Naive thymus-derived CD4-positive, alpha-beta T cell (primary cell): ENCODE data around the gene STX4. TPM values are rescaled to one million over a fixed set of nuclear protein-coding genes. Genes with fewer than 3 reads are reported as not detected.
"Not testable (repeated sequence)": the region's sequence is repeated elsewhere in the genome, so short reads cannot be mapped to it uniquely, and the experiment has no call there.

Experiments used
- ATAC-seq: fragments of 150-1000 bp; cut with Tn5 transposase; 2 replicates; pipeline ENCODE4 v1.10.0; 2021; ENCODE audit warnings: mild to moderate bottlenecking, moderate library complexity
- CTCF ChIA-PET: fragments of 350-600 bp; sonication (Branson Sonifier 250); formaldehyde crosslinking; loops from one replicate; lab custom pipeline; 2021; ENCODE audit warnings: antibody characterized with exemption; lab: Charles Lee
- POLR2A ChIA-PET: fragments of 350-600 bp; sonication (Branson Sonifier 250); formaldehyde crosslinking; loops from one replicate; lab custom pipeline; 2021; ENCODE audit warnings: antibody characterized with exemption, inconsistent platforms; lab: Charles Lee
- DNase-seq, 9 donors: peaks; one replicate each; pipeline versions ENCODE4 v3.0.0 to v3.0.0-alpha.2; 2020 to 2022; ENCODE audit warnings: mixed read lengths in 1 of 9
- H3K27ac ChIP-seq: one replicate; pipeline ENCODE4 v1.7.0; 2013; ENCODE audit warnings: mild to moderate bottlenecking, low read depth, low read length, moderate library complexity
- H3K27me3 ChIP-seq, 2 donors: one replicate each; pipeline ENCODE4 v1.7.0; 2013; ENCODE audit warnings: low read length in 2 of 2, mild to moderate bottlenecking in 2 of 2, moderate library complexity in 2 of 2; ENCODE audit not compliant: control insufficient read depth in 2 of 2, insufficient read depth in 2 of 2
- H3K36me3 ChIP-seq, 3 experiments: 1 replicate in 2 of 3; 2 replicates in 1 of 3; pipeline ENCODE4 v1.7.0; 2013; ENCODE audit warnings: low read length in 3 of 3, mild to moderate bottlenecking in 3 of 3, moderate library complexity in 1 of 3; ENCODE audit not compliant: insufficient read depth in 3 of 3, control insufficient read depth in 2 of 3
- H3K4me1 ChIP-seq, 2 donors: one replicate each; pipeline ENCODE4 v1.7.0; 2013; ENCODE audit warnings: low read length in 2 of 2, mild to moderate bottlenecking in 2 of 2, moderate library complexity in 1 of 2; ENCODE audit not compliant: control insufficient read depth in 2 of 2, insufficient read depth in 2 of 2
- H3K4me3 ChIP-seq: 2 replicates; pipeline ENCODE4 v1.7.0; 2013; ENCODE audit warnings: mild to moderate bottlenecking, low read length
- H3K9me3 ChIP-seq, 3 experiments: 1 replicate in 2 of 3; 2 replicates in 1 of 3; pipeline ENCODE4 v1.7.0; 2013; ENCODE audit warnings: low read length in 3 of 3; ENCODE audit not compliant: control insufficient read depth in 2 of 3
- H3K27ac Mint-ChIP-seq, 9 donors: one replicate each; pipeline ENCODE4 v1.8.0; 2020 to 2022; ENCODE audit warnings: mixed read lengths in 9 of 9, mild to moderate bottlenecking in 8 of 9, moderate library complexity in 5 of 9, inconsistent platforms in 2 of 9
- H3K27me3 Mint-ChIP-seq, 5 donors: one replicate each; pipeline ENCODE4 v1.8.0; 2021 to 2022; ENCODE audit warnings: mixed read lengths in 5 of 5, mild to moderate bottlenecking in 1 of 5
- H3K36me3 Mint-ChIP-seq, 5 donors: one replicate each; pipeline ENCODE4 v1.8.0; 2020 to 2022; ENCODE audit warnings: mixed read lengths in 5 of 5, mild to moderate bottlenecking in 3 of 5, inconsistent platforms in 1 of 5
- H3K4me1 Mint-ChIP-seq, 7 donors: one replicate each; pipeline ENCODE4 v1.8.0; 2020 to 2022; ENCODE audit warnings: mixed read lengths in 7 of 7, mild to moderate bottlenecking in 3 of 7, inconsistent platforms in 1 of 7
- H3K4me3 Mint-ChIP-seq, 10 donors: one replicate each; pipeline ENCODE4 v1.8.0; 2020 to 2022; ENCODE audit warnings: mild to moderate bottlenecking in 10 of 10, mixed read lengths in 10 of 10, moderate library complexity in 6 of 10, inconsistent platforms in 2 of 10
- H3K9me3 Mint-ChIP-seq, 11 donors: one replicate each; pipeline ENCODE4 v1.8.0; 2020 to 2022; ENCODE audit warnings: mixed read lengths in 11 of 11, mild to moderate bottlenecking in 4 of 11, inconsistent platforms in 1 of 11, moderate library complexity in 1 of 11
- intact Hi-C, 2 donors: fragments of 100-400 bp; cut with micrococcal nuclease; formaldehyde crosslinking; loops; one replicate each; pipeline ENCODE4 v1.15.1; 2023
- polyA plus RNA-seq, 2 donors: library from polyadenylated mRNA; unstranded; fragments of 300-500 nt; fragmentation: Illumina TruSeq; gene quantifications; one replicate each; pipeline ENCODE4 v1.2.3, GENCODE V29; 2021
- total RNA-seq, 6 experiments: library from RNA in 5 of 6; stranded (reverse) in 5 of 6; gene quantifications; 1 replicate in 5 of 6; 2 replicates in 1 of 6; pipeline ENCODE4 v1.2.3 and lab custom pipeline; 2021 to 2026

The STX4 gene
- total and polyA plus RNA-seq, 7 experiments from 2014 or later = 23.1 to 114 (median 84.0) TPM

DNA sequence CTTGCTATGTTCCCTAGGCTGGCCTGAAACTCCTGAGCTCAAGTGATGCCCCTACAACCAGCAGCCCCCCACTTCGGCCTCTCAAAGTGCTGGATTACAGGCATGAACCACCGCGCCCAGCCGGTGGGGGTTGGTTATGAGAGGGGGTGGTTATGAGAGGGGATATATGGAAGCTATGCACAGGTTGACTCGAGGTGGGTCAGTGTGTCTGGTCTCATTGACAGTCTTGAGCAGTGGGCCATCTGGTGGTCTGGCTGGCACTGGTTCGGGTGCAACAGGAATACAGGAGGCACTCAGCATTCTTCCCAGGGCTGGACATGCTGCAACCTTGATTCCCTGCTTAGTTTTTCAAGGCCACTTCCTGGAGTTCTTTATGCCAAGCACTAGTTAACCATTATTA, 17.3 kb upstream of the STX4 start:
- Histone ChIP-seq H3K9me3 (no peaks in the 10 kb centered on the region), H3K27ac (no peak overlapping the region), H3K4me3 (no peak overlapping the region), H3K27me3 (no peaks in the 10 kb centered on the region), H3K36me3 (no peaks in the 10 kb centered on the region), H3K4me1 (peaks cover 2 to 4% of the 10 kb centered on the region in 2 donors)
- ChIA-PET POLR2A (no interaction called here), CTCF (no interaction called here)
- no peaks in the 10 kb centered on the region for H3K36me3 Mint-ChIP-seq
- DNase-seq (no peak), ATAC-seq (no peak)
- intact Hi-C loops = no loop called here
- H3K9me3 Mint-ChIP-seq = no peaks in the 10 kb centered on the region
- no peak overlapping the region for H3K4me3 Mint-ChIP-seq
- peaks cover 0 to 17% (median 16%) of the 10 kb centered on the region in 7 donors for H3K4me1 Mint-ChIP-seq
- peaks cover 0 to 36% (median 22%) of the 10 kb centered on the region in 5 donors for H3K27me3 Mint-ChIP-seq
- H3K27ac Mint-ChIP-seq = no peak overlapping the region

DNA sequence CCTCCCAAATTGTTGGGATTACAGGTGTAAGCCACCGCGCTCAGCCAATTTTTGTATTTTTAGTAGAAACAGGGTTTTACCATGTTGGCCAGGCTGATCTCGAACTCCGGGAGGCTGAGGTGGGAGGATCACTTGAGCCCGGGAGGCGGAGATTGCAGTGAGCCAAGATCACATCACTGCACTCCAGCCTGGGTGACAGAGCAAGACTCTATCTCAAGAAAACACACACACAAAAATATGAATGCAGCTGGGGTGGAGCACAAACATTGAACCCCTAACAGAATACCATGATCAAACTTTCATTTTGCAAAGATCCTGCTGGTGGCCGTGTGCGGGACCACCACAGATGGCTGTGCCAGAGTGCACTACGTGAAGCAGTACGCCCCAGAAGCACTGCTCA, 15.6 kb upstream of the STX4 start:
- H3K27me3 ChIP-seq, H3K27ac ChIP-seq, POLR2A ChIA-PET, H3K4me3 ChIP-seq, H3K9me3 ChIP-seq, H3K4me3 Mint-ChIP-seq, DNase-seq, H3K36me3 ChIP-seq, CTCF ChIA-PET, H3K36me3 Mint-ChIP-seq, H3K9me3 Mint-ChIP-seq, intact Hi-C loops, H3K4me1 ChIP-seq, H3K27ac Mint-ChIP-seq, ATAC-seq: not testable (repeated sequence)
- peaks cover 0 to 10% (median 5%) of the 10 kb centered on the region in 7 donors for H3K4me1 Mint-ChIP-seq
- H3K27me3 Mint-ChIP-seq = peaks cover 0 to 19% (median 12%) of the 10 kb centered on the region in 5 donors

DNA sequence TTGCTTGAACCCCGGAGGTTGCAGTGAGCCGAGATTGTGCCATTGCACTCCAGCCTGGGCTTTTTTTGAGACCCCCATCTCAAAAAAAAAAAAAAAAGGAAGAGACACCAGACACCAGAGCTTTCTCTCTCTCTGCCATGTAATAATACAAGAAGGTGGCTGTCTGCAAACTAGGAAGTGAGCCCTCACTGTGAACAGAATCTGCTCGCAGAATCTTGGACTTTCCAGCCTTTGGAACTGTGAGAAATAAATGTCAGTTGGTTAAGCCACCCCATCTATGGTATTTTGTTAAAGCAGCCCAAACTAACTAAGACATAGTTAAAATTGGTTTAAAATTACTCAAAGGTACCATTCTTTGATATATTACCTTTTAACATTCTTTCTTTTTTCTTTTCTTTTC, 12.8 kb upstream of the STX4 start:
- intact Hi-C loops = no loop called here
- H3K36me3 ChIP-seq = no peaks in the 10 kb centered on the region
- Mint-ChIP-seq H3K9me3 (no peaks in the 10 kb centered on the region), H3K27me3 (peaks cover 0 to 3% (median 0%) of the 10 kb centered on the region in 5 donors), H3K36me3 (peaks cover 0 to 4% (median 0%) of the 10 kb centered on the region in 5 donors), H3K27ac (no peak overlapping the region), H3K4me1 (peaks cover 0 to 10% (median 0%) of the 10 kb centered on the region in 7 donors), H3K4me3 (no peak overlapping the region)
- ChIA-PET POLR2A (interaction anchor here (0.6 to 0.7 kb wide), 3 partner anchors 14 to 489 kb away, joined by 3 to 4 read pairs (median 3); no protein-coding TSS in a partner anchor), CTCF (interaction anchor here (0.7 kb wide), 1 partner anchor 889 kb away, joined by 3 read pairs; no protein-coding TSS in a partner anchor)
- H3K27me3 ChIP-seq = no peaks in the 10 kb centered on the region
- H3K9me3 ChIP-seq = no peaks in the 10 kb centered on the region
- no peaks in the 10 kb centered on the region for H3K4me1 ChIP-seq
- DNase-seq (no peak), ATAC-seq (no peak)
- H3K27ac ChIP-seq = no peak overlapping the region
- no peak overlapping the region for H3K4me3 ChIP-seq

DNA sequence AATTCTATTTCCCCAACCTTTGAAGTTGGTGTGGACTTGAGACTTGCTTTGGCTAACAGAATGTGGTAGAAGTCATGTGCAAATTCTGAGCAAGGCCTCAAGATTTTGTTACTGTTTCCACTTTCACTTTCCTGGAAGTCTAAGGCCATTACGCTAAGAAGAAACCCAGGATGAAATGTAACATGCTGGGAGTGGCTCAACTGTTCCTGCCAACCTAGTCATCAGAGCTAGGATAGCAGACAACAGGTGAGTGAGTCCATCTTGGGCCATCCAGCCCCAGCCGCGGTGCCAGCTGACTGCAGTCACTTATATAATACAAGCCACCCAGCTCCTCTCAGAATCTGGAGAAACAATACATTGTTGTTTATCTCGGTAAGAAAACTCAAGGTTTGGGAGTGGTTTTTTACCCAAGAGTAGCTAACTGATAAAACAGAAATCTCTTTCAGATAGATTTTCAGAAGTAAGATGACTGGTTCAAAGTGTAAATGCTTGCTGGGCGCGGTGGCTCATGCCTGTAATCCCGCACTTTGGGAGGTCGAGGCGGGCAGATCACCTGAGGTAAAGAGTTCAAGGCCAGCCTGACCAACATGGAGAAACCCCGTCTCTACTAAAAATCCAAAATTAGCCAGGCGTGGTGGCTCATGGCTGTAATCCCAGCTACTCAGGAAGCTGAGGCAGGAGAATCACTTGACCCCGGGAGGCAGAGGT, 10.7 kb upstream of the STX4 start:
- ChIA-PET POLR2A (interaction anchor here (0.5 to 0.9 kb wide), 2 partner anchors 16 to 74 kb away, joined by 3 read pairs; no protein-coding TSS in a partner anchor), CTCF (no interaction called here)
- peaks cover 0 to 4% (median 0%) of the 10 kb centered on the region in 5 donors for H3K36me3 Mint-ChIP-seq
- Histone ChIP-seq H3K4me1 (no peaks in the 10 kb centered on the region), H3K9me3 (no peaks in the 10 kb centered on the region), H3K4me3 (no peak overlapping the region), H3K27ac (no peak overlapping the region), H3K27me3 (no peaks in the 10 kb centered on the region), H3K36me3 (no peaks in the 10 kb centered on the region)
- H3K9me3 Mint-ChIP-seq = peaks cover 0 to 2% (median 0%) of the 10 kb centered on the region in 11 donors
- DNase-seq (no peak), ATAC-seq (no peak)
- H3K4me3 Mint-ChIP-seq = peak overlapping the region in 1 of 10 donors; percentile 17
- peaks cover 0 to 10% (median 0%) of the 10 kb centered on the region in 7 donors for H3K4me1 Mint-ChIP-seq
- no peaks in the 10 kb centered on the region for H3K27me3 Mint-ChIP-seq
- H3K27ac Mint-ChIP-seq = peak overlapping the region in 1 of 9 donors; percentile 79
- intact Hi-C loops = no loop called here

DNA sequence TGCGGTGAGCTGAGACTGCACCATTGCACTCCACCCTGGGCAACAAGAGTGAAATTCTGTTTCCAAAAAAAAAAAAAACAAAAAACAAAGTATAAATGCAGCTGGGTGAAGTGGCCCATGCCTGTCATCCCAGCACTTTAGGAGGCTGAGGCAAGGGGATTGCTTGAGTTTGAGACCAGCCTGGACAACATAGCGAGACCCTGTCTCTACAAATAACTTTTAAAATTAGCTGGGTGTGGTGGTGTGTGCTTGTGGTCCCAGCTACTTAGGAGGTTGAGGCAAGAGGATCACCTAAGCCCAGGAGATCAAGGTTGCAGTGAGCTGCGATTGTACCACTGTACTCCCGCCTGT, 10.1 kb upstream of the STX4 start:
- ATAC-seq = no peak
- POLR2A ChIA-PET = interaction anchor here (0.5 to 0.9 kb wide), 3 partner anchors 16 to 178 kb away, joined by 3 read pairs; no protein-coding TSS in a partner anchor
- H3K27me3 ChIP-seq = no peaks in the 10 kb centered on the region

DNA sequence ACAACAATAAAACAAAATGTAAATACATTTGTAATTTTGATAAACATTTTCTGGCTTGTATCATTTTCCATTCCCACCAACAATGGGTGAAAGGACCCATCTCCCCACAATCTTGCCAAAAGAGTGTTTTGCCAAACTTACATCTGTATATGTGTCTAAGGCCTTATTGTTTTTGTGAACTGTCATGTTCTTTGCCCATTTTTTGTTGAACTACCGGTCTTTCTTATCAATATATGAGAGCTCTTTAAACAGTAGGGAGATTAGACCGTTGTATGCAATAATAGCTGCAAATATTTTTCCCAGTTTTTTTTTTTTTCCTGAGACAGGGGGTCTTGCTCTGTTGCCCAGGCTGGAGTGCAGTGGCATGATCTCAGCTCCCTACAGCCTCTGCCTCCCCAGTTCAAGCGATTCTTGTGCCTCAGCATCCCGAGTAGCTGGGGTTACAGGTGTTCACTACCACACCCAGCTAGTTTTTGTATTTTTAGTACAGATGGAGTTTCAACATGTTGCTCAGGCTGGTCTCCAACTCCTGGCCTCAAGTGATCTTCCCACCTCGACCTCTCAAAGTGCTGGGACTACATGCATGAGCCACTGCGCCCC, 9.6 kb upstream of the STX4 start:
- POLR2A ChIA-PET = interaction anchor here (0.7 kb wide), 1 partner anchor 178 kb away, joined by 3 read pairs; no protein-coding TSS in a partner anchor
- DNase-seq (no peak), ATAC-seq (no peak)
- Histone ChIP-seq H3K36me3 (no peaks in the 10 kb centered on the region), H3K4me1 (no peaks in the 10 kb centered on the region), H3K27me3 (no peaks in the 10 kb centered on the region), H3K9me3 (no peaks in the 10 kb centered on the region), H3K27ac (no peak overlapping the region), H3K4me3 (no peak overlapping the region)
- no peaks in the 10 kb centered on the region for H3K27me3 Mint-ChIP-seq
- H3K36me3 Mint-ChIP-seq = peaks cover 0 to 4% (median 0%) of the 10 kb centered on the region in 5 donors
- H3K9me3 Mint-ChIP-seq = peaks cover 0 to 2% (median 0%) of the 10 kb centered on the region in 11 donors
- no peak overlapping the region for H3K4me3 Mint-ChIP-seq
- intact Hi-C loops = no loop called here
- peaks cover 0 to 10% (median 0%) of the 10 kb centered on the region in 7 donors for H3K4me1 Mint-ChIP-seq
- peak overlapping the region in 1 of 9 donors; percentile 36 for H3K27ac Mint-ChIP-seq
- CTCF ChIA-PET = no interaction called here

More for the DNA sequence above, 10.1 kb upstream of the STX4 start:
- H3K36me3 Mint-ChIP-seq = peaks cover 0 to 4% (median 0%) of the 10 kb centered on the region in 5 donors
- H3K27me3 Mint-ChIP-seq = no peaks in the 10 kb centered on the region
- H3K4me3 ChIP-seq = no peak overlapping the region
- no peak for DNase-seq
- intact Hi-C loops = no loop called here
- CTCF ChIA-PET = no interaction called here
- H3K9me3 Mint-ChIP-seq = peaks cover 0 to 2% (median 0%) of the 10 kb centered on the region in 11 donors
- peaks cover 0 to 10% (median 0%) of the 10 kb centered on the region in 7 donors for H3K4me1 Mint-ChIP-seq
- no peak overlapping the region for H3K27ac Mint-ChIP-seq
- H3K9me3 ChIP-seq = no peaks in the 10 kb centered on the region
- H3K4me3 Mint-ChIP-seq = no peak overlapping the region
- H3K4me1 ChIP-seq = no peaks in the 10 kb centered on the region
- no peaks in the 10 kb centered on the region for H3K36me3 ChIP-seq
- no peak overlapping the region for H3K27ac ChIP-seq
